ENCODE results near the gene DIP2B.
"Not testable (repeated sequence)": the region's sequence is repeated elsewhere in the genome, so short reads cannot be mapped to it uniquely, and the experiment has no call there.

Gene DIP2B

DNA sequence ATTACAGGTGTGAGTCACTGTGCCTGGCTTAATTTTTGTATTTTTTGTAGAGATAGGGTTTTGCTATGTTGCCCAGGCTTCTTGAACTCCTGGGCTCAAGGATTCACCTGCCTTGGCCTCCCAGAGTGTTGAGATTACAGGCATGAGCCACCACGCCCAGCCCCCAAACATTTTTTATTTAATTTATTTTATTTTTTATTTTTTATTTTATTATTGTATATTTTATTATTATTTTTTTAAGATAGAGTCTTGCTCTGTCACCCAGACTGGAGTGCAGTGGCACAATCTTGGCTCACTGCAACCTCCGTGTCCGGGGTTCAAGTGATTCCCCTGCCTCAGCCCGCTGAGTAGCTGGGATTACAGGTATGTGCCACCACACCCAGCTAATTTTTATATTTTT is 17.0 kb downstream of the DIP2B start:
- not testable (repeated sequence) for DNase-seq

DNA sequence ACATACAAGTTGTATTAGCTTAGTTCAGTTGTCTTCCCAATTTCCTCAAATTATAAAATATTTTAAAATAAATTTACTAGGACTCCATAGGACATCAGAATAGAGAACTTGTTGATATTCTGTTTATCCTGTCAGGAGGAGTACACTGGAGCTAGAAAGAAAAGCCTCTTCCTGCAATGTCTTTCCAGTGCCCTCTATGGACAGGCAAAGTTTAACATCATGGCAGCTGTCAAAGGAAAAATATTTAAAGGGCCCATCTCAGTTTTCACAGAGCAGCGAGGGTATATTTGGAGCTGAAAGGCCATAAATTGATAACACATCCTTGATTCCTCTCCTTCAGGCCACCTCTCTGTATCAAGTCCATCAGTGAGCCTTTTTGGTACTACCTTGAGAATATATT is 19.0 kb downstream of the DIP2B start:
- no peak for DNase-seq

DNA sequence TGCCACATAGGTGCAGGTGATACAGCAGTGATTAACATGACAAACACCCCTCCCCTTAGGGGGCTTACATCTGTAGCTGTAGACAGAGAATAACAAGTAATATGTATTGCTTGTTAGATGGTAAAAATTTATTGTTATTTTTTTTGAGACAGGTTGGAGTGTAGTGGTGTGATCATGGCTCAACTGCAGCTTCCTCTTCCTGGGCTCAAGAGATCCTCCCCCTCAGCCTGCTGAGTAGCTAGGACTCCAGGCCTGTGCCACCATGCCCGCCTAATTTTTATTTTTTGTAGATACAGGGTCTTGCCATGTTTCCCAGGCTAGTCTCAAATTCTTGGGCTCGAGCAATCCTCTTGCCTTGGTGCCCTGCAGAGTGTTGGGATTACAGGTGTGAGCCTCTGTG is 19.8 kb downstream of the DIP2B start:
- no peak for DNase-seq

DNA sequence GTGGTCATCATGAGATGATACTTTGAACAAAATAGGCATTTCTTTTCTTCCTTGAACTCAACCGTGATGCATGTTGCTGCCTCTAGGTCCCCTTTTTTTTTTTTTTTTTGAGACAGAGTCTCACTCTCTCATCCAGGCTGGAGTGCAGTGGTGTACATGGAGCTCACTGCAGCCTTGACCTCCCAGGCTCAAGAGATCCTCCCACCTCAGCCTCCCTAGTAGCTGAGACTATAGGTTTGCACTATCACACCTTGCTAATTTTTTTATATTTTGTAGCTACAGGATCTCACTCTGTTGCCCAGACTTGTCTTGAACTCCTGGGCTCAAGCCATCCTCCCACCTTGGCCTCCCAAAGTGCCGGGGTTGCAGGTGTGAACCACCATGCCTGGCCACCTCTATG is 20.6 kb downstream of the DIP2B start:
- DNase-seq, result no peak

DNA sequence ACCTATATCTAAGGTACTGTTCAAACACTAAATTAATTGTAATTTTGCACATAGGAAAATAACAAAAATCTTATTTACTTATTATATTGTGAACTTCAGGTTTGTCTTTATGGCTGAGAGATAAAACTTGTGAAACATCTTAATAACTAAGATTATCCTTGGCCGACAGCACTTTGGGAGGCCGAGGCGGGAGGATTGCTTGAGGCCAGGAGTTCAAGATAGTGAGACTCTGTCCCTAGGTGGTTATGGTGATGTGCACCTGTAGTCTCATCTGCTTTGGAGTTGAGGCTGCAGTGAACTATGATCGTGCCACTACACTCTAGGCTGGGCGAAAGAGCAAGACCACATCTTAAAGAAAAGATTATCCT is 22.6 kb downstream of the DIP2B start:
- no peak for DNase-seq

DNA sequence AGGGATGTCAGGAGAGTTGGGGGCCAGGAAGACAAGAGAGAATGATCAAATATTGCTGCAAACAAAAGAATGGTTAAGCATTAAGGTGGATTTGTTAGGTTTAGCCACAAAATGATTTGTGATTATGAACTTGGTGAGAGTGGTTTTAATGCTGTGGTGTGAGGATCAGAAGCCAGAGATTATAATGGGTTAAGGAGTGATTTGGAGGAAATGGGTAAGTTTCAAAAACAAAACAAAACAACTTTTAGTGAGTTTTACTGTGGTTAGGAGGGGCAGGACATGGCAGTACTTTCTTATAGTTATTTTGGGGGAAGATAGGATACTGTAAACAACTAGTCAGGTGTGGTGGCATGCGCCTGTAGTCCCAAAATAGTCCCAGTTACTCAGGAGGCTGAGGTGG is 24.0 kb downstream of the DIP2B start:
- no peak for DNase-seq

DNA sequence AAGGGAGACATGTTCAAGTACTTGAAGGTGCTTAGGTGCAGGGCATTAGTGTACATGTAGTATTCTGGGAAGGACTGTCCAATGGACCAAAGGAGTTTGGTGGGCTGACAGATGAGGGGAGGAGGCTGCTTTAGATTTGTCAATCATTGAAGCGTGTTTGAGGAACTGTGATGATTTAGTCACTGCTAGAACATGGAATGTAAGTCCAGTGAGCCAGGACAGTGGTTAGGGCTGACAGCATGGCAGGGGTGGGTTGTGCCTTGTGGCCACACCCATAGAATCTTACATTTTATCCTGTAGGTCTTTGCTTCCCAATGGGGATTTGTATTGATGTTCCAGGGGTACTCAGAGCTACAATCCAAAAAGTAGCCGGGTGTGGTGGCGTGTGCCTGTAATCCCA is 24.6 kb downstream of the DIP2B start:
- DNase-seq, result no peak

DNA sequence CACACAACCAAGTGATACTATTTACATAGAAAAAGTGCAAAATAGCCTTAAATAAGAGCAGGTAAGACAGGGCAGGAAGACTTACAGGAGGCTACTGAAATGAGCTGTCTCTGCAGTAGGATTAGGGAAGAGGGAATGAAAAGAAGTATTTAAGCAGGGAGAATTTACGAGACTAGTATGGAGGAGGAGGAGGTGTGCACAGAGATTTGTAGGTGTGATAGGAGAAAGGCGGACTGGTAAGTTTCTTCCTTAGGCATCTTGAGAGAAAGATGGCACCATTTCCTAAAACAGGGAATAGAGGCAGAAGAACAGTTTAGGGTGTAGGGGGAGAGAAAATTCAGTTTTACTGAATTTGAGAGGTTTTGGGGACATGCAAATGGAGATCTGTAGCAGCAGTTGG is 25.7 kb downstream of the DIP2B start:
- DNase-seq, result no peak

DNA sequence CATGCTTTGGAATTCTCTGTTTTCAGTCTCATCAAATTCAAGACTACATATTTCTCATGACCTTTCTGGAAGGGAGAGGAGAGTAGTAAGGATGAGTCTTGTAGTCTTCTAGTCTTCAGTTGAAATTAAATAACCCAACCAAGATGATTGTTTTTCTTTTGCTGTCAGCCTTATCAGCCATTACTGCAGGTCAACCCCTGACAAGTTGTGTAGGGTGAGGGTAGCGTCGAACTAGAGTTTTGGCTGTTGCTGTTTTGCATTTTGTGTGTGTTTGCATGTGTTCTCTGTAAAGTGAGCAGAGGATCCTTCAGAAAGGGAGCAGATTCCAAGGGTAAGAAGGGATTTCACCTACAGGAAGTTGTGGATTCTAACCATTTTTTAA is 28.4 kb downstream of the DIP2B start:
- DNase-seq, result no peak

DNA sequence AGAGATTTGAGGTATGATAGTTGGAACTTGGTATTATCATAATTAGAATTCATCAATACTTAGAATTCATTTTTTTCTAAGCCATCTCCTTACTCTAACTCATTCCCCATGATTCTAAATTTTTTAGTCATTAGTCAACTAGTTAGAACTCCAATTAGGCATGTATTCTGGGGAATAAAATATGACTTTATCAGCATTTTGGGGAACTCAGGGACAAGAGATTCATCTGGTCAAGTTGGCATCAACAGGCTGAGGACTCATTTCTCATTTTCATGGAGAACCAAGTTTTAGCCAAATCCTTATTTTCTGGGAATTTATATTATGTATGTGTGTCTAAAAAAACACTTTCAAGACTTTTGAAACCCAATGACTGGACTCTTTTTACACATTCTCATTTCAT is 29.2 kb downstream of the DIP2B start:
- no peak for DNase-seq

DNA sequence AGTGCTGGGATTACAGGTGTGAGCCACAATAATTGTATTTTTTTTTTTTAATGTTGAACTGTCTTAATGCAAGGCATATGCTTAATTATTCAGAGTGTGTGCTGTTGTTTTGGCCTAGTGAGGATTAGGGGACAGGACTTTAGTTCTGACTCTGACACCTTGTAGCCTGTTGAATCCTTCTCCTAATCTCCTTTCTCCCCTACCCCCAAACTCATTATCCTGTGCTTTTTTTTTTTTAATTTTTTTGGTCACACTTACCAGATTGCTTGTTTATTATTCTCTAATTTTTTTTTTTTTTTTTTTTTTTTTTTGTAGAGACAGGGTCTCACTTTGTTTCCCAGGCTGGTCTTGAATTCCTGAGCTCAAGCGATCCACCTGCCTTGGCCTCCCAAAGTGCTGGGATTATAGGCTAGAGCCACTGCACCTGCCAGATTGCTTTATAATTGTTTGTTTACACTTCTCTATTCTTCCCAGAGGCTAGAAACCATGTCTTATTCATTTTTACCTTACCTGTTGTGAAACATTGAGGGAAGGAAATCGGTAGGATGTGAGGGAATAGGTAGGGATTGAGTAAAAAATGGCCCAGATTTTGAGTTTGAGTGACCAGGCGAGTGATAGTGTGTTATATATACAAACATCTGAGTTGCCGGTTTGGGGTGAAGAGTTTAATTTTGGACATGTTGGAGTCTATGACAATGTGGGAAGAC is 32.2 kb downstream of the DIP2B start:
- no peak for DNase-seq

DNA sequence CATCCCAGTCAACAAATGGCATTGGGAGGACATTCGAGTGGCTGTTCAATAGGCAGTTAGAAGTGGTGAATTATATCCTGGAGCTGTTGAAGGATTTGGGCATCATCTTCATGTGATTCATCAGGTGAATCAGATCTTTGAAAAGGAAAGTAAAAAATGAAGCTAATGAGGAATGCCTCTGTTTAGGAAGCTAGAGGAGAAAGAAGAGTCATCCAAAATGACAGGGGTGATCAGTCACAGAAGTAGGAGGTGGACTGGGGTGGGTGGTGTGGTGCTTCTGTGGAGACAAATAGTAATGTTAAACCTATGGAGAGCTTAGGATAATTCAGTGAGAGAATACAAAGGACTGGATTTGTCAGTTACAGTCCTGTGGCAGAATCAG is 32.7 kb downstream of the DIP2B start:
- DNase-seq, result no peak

DNA sequence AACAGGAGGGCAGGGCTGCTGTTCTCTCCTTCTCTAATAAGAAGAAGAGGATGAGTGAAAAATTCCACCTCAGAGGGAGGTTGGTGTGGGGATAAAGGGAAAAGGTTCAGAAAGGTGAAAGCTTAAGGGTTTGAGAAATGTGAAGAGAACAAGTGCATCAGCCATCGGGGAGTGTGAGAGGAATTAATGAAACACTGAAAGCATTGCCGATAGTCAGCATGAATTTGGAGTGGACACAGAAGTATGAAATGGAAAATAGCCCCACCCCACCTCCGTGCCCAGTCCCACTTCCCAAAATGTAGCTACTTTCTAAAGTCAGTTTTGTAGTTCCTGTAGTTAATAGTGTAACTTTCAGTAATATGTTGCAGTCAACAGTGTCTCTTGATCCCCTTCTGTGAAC is 33.4 kb downstream of the DIP2B start:
- no peak for DNase-seq

DNA sequence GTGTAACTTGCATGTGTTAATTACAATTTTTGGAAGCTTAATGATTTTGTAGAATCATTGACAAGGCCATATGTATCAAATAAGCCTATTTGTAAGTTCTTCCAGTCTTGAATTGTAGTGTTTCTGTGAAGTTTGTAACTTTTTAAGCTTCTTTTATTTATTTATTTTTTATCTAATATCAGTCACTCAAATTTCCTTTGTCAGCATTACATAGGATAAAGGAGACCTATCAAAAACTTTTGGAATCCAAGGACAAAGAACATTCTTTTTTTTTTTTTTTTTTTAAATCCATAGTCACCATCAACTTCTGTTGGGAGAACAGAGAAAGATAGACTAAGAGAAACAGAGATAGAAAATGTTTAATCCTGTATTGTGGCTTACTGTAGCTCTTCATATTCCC is 36.4 kb downstream of the DIP2B start:
- DNase-seq, result no peak

DNA sequence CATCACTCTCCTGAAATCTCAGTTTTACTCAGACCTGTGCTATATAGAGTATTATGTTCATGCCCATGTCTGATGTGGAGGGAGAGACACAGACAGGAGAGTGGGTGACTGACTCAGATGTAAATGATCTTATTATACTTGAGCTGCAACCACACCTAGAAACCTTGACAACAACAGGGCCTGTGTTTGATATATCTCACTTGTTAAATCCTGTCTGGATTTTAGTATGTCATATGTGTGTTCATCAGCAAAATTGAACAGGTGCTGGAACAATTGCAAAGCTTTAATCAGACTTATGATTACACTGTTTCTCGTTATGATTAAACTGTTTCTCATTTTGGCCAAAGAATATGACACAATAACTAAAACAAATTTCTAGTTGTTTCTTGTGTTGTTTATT is 37.7 kb downstream of the DIP2B start:
- DNase-seq, result no peak

DNA sequence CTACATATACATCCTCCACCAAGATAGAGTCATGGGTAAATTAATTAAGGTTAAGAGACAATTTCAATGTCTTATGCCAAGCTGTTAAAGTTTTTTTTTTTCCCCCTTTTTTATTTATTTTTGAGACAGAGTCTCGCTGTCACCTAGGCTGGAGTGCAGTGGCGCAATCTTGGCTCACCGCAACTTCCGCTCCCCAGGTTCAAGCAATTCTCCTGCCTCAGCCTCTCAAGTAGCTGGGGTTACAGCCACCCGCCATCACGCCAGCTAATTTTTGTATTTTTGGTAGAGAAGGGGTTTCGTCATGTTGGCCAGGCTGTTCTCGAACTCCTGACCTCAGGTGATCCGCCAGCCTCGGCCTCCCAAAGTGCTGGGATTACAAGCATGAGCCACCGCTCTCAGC is 38.4 kb downstream of the DIP2B start:
- not testable (repeated sequence) for DNase-seq

DNA sequence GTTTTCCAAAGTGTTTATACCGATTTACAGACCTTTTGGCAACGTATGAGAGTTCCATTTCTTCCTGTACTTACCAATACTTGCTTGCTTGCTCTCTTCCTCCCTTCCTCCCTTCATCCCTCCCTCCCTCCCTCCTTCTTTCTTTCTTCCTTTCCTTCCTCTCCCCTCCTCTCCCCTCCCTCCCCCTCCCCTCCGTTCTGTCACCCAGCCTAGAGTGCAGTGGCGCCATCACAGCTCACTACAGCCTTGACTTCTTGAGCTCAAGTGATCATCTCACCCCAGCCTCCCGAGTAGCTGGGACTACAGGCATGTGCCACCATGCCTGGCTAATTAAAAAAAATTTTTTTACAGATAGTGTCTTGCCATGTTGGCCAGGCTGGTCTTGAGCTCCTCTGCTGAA is 40.4 kb downstream of the DIP2B start:
- DNase-seq, result no peak

DNA sequence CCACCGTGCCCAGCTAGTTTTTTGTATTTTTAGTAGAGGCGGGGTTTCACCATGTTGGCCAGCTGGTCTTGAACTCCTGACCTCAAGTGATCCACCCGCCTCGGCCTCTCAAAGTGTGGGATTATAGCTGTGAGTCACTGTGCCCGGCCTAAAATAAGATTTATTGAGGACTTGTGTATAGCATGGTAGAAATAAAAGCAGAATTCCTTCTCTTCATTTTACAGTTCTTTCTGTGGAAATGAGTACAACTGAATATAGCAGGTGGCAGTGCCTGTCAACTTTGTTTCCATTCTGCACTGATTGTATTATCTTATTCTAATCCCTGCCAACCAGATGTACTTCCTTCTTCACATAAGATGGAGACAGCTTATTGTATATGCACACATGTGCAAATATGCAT is 41.0 kb downstream of the DIP2B start:
- no peak for DNase-seq

DNA sequence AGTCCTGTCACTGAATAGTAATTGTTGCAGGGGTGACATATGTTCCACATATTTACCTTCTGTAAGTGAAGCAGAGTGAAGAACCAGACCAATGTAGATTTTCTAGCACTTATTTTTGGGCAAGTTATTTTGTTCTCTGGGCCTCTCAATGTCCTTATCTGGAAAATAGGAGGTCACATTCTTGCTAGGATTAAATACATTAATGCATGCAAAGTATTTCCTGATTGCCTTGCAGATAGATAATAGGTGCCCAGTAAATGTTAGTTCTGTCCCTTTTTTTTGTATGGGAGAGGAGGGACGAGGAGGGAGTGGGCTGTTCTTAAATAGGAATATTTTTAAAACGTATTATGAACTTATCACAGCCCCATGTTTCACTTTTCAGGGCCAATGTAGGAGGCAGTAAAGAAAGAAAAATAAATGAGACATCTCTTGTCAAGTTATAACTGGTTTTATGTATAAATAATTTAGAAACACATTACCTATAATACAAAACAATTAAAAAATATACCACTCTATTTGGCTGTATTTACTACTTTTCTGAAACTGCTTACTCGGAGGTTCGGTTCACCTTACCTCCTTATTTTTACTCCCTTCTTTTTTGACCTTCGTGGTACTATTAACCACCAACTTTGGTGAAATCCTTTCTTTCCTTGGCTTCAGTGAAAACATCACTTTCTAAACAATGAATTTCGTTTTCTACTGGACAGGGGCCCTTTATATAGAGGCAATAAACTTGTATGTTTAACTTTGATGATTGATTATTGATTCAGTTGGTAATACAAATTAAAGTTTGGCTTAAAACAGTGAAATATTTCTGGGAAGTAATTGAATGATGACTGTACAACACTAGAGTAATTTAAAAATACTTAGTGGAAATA is 41.9 kb downstream of the DIP2B start:
- no peak for DNase-seq

DNA sequence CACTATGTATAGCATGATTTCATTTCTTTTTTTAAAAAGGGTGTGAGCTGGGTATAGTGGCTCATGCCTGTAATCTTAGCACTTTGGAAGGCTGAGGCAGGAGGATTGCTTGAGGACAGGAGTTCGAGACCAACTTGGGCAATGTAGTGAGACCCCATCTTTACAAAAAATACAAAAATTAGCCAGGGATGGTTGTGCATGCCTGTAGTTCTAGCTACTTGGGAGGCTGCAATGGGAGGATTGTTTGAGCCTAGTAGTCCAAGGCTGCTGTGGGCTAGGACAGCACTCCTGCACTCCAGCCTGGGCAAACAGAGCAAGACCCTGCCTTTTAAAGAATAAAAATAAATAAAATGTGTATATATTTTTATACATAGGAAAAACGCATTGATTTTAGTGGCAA is 43.0 kb downstream of the DIP2B start:
- no peak for DNase-seq

DNA sequence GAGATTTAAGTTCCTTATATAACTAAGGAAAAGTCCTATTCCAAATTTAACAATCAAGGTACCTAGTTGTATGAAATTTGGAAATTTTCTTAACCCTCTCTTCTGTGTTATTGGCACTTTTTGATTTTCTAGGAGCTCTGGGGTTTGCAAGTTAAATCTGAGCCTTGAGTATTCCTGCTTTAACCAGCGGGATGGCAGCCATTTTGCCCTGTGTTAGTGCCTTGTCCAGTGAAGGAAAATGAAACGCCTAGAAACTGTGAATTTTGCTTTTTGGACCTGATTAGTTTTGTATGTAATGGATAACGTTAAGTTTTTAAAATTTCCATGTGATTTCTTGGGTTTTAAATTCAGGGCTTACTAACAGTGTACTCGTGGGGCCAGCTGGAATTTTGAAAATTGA is 45.1 kb downstream of the DIP2B start:
- DNase-seq, result no peak

DNA sequence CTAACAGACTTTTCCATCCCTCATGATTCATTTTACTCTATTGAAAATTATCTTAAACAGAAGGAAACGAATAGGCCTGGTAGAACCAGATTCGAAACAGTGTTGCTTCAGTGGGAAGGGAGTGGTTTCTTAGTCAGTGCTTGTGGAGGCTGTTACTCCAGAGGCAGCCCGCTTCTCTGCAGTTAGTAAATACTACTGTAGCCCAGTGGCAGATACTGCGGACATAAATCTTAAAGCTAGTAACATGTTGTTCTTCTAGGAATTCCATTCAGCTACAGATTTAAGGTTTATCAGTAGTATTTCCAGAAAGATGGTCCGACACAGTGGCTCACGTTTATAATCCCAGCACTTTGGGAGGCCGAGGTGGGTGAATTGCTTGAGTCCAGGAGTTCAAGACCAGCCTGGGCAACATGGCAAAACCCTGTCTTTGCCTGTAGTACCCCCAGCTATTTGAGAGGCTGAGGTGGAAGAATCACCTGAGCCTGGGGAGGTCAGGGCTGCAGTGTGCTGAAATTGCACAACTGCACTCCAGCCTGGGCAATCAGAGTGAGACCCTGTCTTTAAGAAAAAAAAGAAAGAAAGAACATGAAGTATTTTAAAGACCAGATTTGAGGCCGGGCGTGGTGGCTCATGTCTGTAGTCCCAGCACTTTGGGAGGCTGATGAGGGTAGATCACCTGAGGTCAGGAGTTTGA is 45.9 kb downstream of the DIP2B start:
- no peak for DNase-seq

DNA sequence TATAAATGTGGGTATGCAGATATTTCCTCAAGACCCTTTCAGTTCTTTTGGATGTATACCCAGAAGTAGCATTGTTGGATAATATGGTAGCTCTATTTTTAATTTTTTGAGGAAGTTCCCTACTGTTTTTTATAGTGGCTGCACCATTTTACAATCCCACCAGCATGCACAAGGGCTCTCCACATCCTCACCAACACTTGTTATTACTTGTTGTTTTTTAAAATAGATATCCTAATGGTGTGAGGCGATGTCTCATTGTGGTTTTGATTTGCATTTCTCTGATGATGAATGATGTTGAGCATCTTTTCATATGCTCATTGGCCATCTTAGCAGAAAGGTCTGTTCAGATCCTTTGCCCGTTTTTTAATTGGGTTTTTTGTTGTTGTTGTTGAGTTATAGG is 47.1 kb downstream of the DIP2B start:
- no peak for DNase-seq

DNA sequence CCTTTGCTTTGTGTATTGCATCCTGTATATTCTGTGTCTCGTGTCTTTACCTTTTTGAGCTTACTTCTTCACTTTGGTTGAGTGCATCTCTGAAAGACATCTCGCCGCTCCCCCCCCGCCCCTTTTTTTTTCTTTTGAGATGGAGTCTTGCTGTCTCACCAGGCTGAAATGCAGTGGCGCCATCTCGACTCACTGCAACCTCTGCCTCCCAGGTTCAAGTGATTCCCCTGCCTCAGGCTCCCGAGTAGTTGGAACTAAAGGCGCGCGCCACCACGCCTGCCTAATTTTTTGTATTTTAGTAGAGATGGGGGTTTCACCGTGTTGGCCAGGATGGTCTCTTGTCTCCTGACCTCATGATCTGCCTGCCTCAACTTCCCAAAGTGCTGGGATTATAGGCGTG is 49.9 kb downstream of the DIP2B start:
- no peak for DNase-seq
